HepG2 (cell line): ENCODE data around the gene GPR62. TPM values are rescaled to one million over a fixed set of nuclear protein-coding genes. Genes with fewer than 3 reads are reported as not detected.

Source experiments
- ATAC-seq: fragments of 200-7000 bp; cut with Tn5 transposase; 3 replicates; pipeline ENCODE4 v1.9.1; 2020; ENCODE audit warnings: mild to moderate bottlenecking, moderate library complexity
- BruUV-seq: library from RNA; stranded (reverse); fragments of 400-500 nt; replicated peaks from 2 replicates; lab custom pipeline; 2021; lab: Mats Ljungman, UMichigan
- CTCF ChIA-PET: fragments of 300-600 bp; formaldehyde crosslinking; extraction: SDS; loops from one replicate; lab custom pipeline; 2021; ENCODE audit warnings: low total read pairs, inconsistent platforms, low intra/inter-chr PET ratio; lab: Yijun Ruan, JAX
- POLR2A ChIA-PET: fragments of 350-600 bp; sonication (Branson Sonifier 250); formaldehyde crosslinking; loops from one replicate; lab custom pipeline; 2020; ENCODE audit warnings: antibody characterized with exemption, inconsistent platforms; lab: Yijun Ruan, JAX
- DNase-seq: peaks from one replicate; pipeline ENCODE4 v3.0.0-alpha.2; 2015; ENCODE audit warnings: low spot score
- FAIRE-seq: peaks from 3 replicates; lab custom pipeline; 2011; peaks lifted over from hg19 to GRCh38; lab: Jason Lieb, UNC
- H2AFZ ChIP-seq: one replicate; pipeline ENCODE4 v1.6.1; 2011; ENCODE audit warnings: low read length, inconsistent platforms
- H3K27ac ChIP-seq: fragments of 300-600 bp; 3 replicates; pipeline ENCODE4 v1.8.0; 2011; ENCODE audit warnings: mixed run types, mild to moderate bottlenecking, mixed read lengths, low read length, inconsistent platforms; ENCODE audit not compliant: insufficient read depth; ENCODE audit errors: extremely low read length
- H3K27me3 ChIP-seq, 2 experiments: fragments of 200-600 bp in 1 of 2; 2 replicates in 1 of 2; 3 replicates in 1 of 2; pipeline versions ENCODE4 v1.6.0 to v1.8.0; 2011; ENCODE audit warnings: low read length in 2 of 2, mild to moderate bottlenecking in 2 of 2, moderate library complexity in 2 of 2, inconsistent platforms in 1 of 2; ENCODE audit not compliant: insufficient read depth in 2 of 2, control insufficient read depth in 1 of 2
- H3K36me3 ChIP-seq, 2 experiments: fragments of 200-600 bp in 1 of 2; replicated peaks in 1 of 2; 2 replicates in 1 of 2; 3 replicates in 1 of 2; pipeline versions ENCODE4 v1.5.1 to v1.8.0; 2011; ENCODE audit warnings: low read length in 2 of 2, inconsistent platforms in 1 of 2; ENCODE audit not compliant: insufficient read depth in 2 of 2, control insufficient read depth in 1 of 2
- H3K4me1 ChIP-seq: 2 replicates; pipeline ENCODE4 v1.5.1; 2012; ENCODE audit warnings: low read length, inconsistent platforms; ENCODE audit not compliant: insufficient read depth
- H3K4me2 ChIP-seq: 2 replicates; pipeline ENCODE4 v1.6.0; 2011; ENCODE audit warnings: low read depth, low read length, inconsistent platforms
- H3K4me3 ChIP-seq, 3 experiments: fragments of 200-600 bp in 1 of 3; sonication (generic), shearing (Covaris generic) in 1 of 3; replicated peaks in 1 of 3; 2 replicates each; pipeline ENCODE4 v1.5.1; 2011 to 2016; ENCODE audit warnings: low read length in 3 of 3, inconsistent platforms in 2 of 3, low read depth in 2 of 3, mild to moderate bottlenecking in 2 of 3, control low read depth in 1 of 3, mixed read lengths in 1 of 3; ENCODE audit not compliant: insufficient read depth in 1 of 3
- H3K79me2 ChIP-seq: one replicate; pipeline ENCODE4 v1.6.1; 2011; ENCODE audit warnings: low read length, inconsistent platforms; ENCODE audit not compliant: insufficient read depth
- H3K9ac ChIP-seq: 2 replicates; pipeline ENCODE4 v1.6.0; 2011; ENCODE audit warnings: mild to moderate bottlenecking, low read depth, low read length, inconsistent platforms; ENCODE audit not compliant: insufficient read depth
- H3K9me3 ChIP-seq: 2 replicates; pipeline ENCODE4 v1.5.1; 2012; ENCODE audit warnings: mild to moderate bottlenecking, low read length
- H4K20me1 ChIP-seq: 2 replicates; pipeline ENCODE4 v1.6.0; 2011; ENCODE audit warnings: inconsistent platforms, mild to moderate bottlenecking, low read length, moderate library complexity; ENCODE audit not compliant: insufficient read depth
- AGO2 ChIP-seq: fragments of 200-400 bp; formaldehyde crosslinking; optimal IDR thresholded peaks from 2 replicates; pipeline ENCODE3; 2017; ENCODE audit warnings: mild to moderate bottlenecking, low read depth, low read length, moderate library complexity
- POLR2A ChIP-seq, 2 experiments: IDR thresholded peaks; 2 replicates each; pipeline ENCODE4 v1.6.1; 2011; ENCODE audit warnings: low read depth in 2 of 2, low read length in 2 of 2, mild to moderate bottlenecking in 1 of 2, moderate library complexity in 1 of 2; ENCODE audit not compliant: insufficient read depth in 1 of 2
- POLR2G ChIP-seq: fragments of 200-400 bp; formaldehyde crosslinking; IDR thresholded peaks from 2 replicates; pipeline ENCODE4 v1.6.1; 2018; ENCODE audit warnings: mild to moderate bottlenecking, low read depth, low read length, moderate library complexity
- RBFOX2 ChIP-seq: fragments of 200-400 bp; formaldehyde crosslinking; IDR thresholded peaks from 2 replicates; pipeline ENCODE4 v1.6.1; 2017; ENCODE audit warnings: low read depth, mild to moderate bottlenecking, low read length
- ZNF10 ChIP-seq: sonication (generic); formaldehyde crosslinking; IDR thresholded peaks from 2 replicates; pipeline ENCODE4 v1.4.0; 2020; ENCODE audit warnings: mild to moderate bottlenecking, low read depth, missing genetic modification reagents, borderline replicate concordance
- ZNF768 ChIP-seq: sonication (generic); formaldehyde crosslinking; IDR thresholded peaks from 2 replicates; pipeline ENCODE4 v1.4.0; 2020; ENCODE audit warnings: missing genetic modification reagents
- ZNF788 ChIP-seq: sonication (generic); formaldehyde crosslinking; IDR thresholded peaks from 2 replicates; pipeline ENCODE4 v1.5.0; 2020; ENCODE audit warnings: mild to moderate bottlenecking, missing genetic modification reagents, borderline replicate concordance
- WGBS: methylation state at CpG from one replicate; pipeline ENCODE4 v1.1.6; 2017; ENCODE audit warnings: low lambda C conversion rate; 5-methylcytosine and 5-hydroxymethylcytosine counted together
- in situ Hi-C: cut with HindIII; loops from 2 replicates; pipeline ENCODE4 v1.10.0; 2017; ENCODE audit warnings: low pct_unique_long_range_greater_than_20kb; ENCODE audit not compliant: extremely low pct_ligation_motif_present
- intact Hi-C: fragments of 100-400 bp; cut with micrococcal nuclease; formaldehyde crosslinking; loops from one replicate; pipeline ENCODE4 v1.10.0; 2022; ENCODE audit not compliant: unreplicated experiment
- polyA plus RNA-seq, 8 experiments: library from polyadenylated mRNA; depleted of rRNA in 3 of 8; stranded (reverse) in 7 of 8; unstranded in 1 of 8; fragments of >200 nt; fragmentation: Illumina TruSeq in 4 of 8; extraction: Trizol in 4 of 8; gene quantifications; 2 replicates each; pipeline versions ENCODE4 v1.2.1 to v1.2.3, GENCODE V29; 2011 to 2016; ENCODE audit warnings: low read depth in 4 of 8, missing spikeins in 1 of 8, mixed read lengths in 1 of 8; ENCODE audit not compliant: insufficient read depth in 1 of 8
- total RNA-seq, 5 experiments: library from RNA; depleted of rRNA; stranded (reverse); fragments of >200 nt; fragmentation: Illumina TruSeq; extraction: Trizol; gene quantifications; 2 replicates each; pipeline ENCODE4 v1.2.3, GENCODE V29; 2016; ENCODE audit warnings: low read depth in 1 of 5
- TF ChIP-seq, protein P1 (sequence below): sonication (generic); formaldehyde crosslinking; IDR thresholded peaks from 2 replicates; pipeline ENCODE4 v1.4.0; 2020; ENCODE audit warnings: missing genetic modification reagents, borderline replicate concordance

The GPR62 gene
- total and polyA plus RNA-seq, 2 of the 13 experiments (the other 11 are each of a cell fraction or from before 2014, with no cell fraction given): not detected

- H3K27me3 ChIP-seq: no peaks in the 10 kb centered on the region
- WGBS: 65% methylated on average over 2 of the region's 6 CpGs
- H2AFZ ChIP-seq: no peak overlapping the region
- peaks cover 51% of the 10 kb centered on the region for H3K4me1 ChIP-seq
- peak overlapping the region; percentile 94 for H3K27ac ChIP-seq
- H3K9me3 ChIP-seq: no peaks in the 10 kb centered on the region
- peak overlapping the region; percentile 98 for H3K4me2 ChIP-seq
- H3K79me2 ChIP-seq: peaks cover 17% of the 10 kb centered on the region
- H4K20me1 ChIP-seq: no peaks in the 10 kb centered on the region
- peaks cover 0 to 1% of the 10 kb centered on the region in 2 experiments; a peak in 2 of 5 replicates for H3K36me3 ChIP-seq
- FAIRE-seq (no peak), ATAC-seq (no peak), DNase-seq (no peak)
- POLR2A ChIA-PET: interaction anchor here (0.7 to 6.4 kb wide), 6 partner anchors 8 to 1066 kb away, joined by 3 to 187 read pairs (median 79); partner anchors contain the start of genes ABHD14A, ABHD14B, PARP3 and PCBP4
- H3K4me3 ChIP-seq: peak overlapping the region in 1 of 3 experiments; percentile 20; a peak in 1 of 6 replicates
- BruUV-seq: no TSS peak
- in situ Hi-C loops: no loop called here
- no peak overlapping the region; the same call in 1 of the 2 replicates for H3K9ac ChIP-seq
- TF ChIP-seq RBFOX2 (peak; percentile 38; the same call in 1 of the 2 replicates), ZNF768 (CRISPR knock-in tag) (peak; percentile 13; the same call in 1 of the 2 replicates), POLR2G (0 out of 2 replicates have a peak, but pooled peaks have one; percentile 37), ZNF788 (CRISPR knock-in tag) (no peak), ZNF10 (CRISPR knock-in tag) (no peak), AGO2 (peak; percentile 66), POLR2A (IDR thresholded peaks at IDR 0.05; ENCODE audit: insufficient read depth in 1 of 2, low read depth in 2 of 2, low read length in 2 of 2) (0 out of 4 replicates have a peak, but pooled peaks of 1 of the 2 experiments have one; percentile 1)
- TF ChIP-seq, protein P1, sequence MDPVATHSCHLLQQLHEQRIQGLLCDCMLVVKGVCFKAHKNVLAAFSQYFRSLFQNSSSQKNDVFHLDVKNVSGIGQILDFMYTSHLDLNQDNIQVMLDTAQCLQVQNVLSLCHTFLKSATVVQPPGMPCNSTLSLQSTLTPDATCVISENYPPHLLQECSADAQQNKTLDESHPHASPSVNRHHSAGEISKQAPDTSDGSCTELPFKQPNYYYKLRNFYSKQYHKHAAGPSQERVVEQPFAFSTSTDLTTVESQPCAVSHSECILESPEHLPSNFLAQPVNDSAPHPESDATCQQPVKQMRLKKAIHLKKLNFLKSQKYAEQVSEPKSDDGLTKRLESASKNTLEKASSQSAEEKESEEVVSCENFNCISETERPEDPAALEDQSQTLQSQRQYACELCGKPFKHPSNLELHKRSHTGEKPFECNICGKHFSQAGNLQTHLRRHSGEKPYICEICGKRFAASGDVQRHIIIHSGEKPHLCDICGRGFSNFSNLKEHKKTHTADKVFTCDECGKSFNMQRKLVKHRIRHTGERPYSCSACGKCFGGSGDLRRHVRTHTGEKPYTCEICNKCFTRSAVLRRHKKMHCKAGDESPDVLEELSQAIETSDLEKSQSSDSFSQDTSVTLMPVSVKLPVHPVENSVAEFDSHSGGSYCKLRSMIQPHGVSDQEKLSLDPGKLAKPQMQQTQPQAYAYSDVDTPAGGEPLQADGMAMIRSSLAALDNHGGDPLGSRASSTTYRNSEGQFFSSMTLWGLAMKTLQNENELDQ: no peak
- CTCF ChIA-PET: no interaction called here
- intact Hi-C loops: no loop called here
Observed at GRCh38 chr3:51985063-51985462, 29.9 kb downstream of the GPR62 start.
